ENCODE data around the gene VAV3. TPM values are rescaled to one million over a fixed set of nuclear protein-coding genes. Genes with fewer than 3 reads are reported as not detected.

Gene VAV3
- total RNA-seq, 1 experiment from 2014 or later = 10.0 TPM

DNA sequence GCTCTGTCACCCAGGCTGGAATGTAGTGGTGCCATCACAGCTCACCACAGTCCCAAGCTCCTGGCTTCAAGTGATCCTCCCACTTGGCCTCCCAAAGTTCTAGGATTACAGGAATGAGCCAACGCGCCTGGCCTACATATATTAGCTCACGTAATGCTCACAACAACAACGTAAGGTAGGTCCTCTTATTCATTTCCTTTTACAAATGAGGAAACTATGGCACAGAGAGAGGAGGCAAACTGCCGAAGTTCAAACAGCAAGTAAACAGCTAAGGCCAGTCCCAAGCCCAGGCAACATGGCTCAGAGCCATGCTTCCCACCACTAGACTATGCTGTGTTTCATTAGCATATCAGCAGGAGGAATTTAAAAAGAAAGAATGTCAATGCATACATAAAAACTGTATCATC lies 284.4 kb downstream of the VAV3 start (continued):
- TF ChIP-seq, protein P1, sequence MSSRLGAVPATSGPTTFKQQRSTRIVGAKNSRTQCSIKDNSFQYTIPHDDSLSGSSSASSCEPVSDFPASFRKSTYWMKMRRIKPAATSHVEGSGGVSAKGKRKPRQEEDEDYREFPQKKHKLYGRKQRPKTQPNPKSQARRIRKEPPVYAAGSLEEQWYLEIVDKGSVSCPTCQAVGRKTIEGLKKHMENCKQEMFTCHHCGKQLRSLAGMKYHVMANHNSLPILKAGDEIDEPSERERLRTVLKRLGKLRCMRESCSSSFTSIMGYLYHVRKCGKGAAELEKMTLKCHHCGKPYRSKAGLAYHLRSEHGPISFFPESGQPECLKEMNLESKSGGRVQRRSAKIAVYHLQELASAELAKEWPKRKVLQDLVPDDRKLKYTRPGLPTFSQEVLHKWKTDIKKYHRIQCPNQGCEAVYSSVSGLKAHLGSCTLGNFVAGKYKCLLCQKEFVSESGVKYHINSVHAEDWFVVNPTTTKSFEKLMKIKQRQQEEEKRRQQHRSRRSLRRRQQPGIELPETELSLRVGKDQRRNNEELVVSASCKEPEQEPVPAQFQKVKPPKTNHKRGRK (CRISPR knock-in tag; IDR thresholded peaks at IDR 0.05; ENCODE audit: borderline replicate concordance) = no peak

DNA sequence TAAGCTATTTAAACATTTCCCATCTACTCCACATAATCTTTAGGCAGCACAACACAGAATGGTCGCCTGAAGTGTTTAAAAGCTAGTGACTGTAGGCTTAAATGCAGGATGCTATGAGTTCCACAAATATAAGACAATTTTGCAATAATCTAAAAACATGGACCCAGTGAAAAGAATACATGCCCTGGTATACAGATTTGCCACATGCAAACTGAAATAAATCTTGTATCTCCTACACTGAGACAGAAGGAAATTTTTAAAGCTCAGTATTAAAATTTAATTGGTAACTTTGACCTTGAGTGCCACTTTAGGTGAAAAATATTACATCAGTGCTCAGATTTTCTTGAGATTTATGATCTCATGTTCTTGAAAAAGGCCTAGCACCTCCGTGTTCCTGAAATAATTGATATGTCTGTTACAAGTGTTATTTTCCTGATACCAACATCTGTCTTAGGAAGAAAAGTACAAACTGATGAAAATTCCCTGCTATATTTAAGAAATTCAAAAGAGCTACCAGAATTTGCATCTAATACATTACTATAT lies 285.5 kb downstream of the VAV3 start:
- H3K4me1 Mint-ChIP-seq = peaks cover 22% of the 10 kb centered on the region
- POLR2A ChIA-PET = no interaction called here
- H3K27me3 Mint-ChIP-seq (ENCODE audit: low read depth) = no peaks in the 10 kb centered on the region
- ATAC-seq (no peak), DNase-seq (ENCODE audit: low spot score) (no peak)
- H3K36me3 Mint-ChIP-seq = peaks cover 9% of the 10 kb centered on the region
- TF ChIP-seq NR1H2 (CRISPR knock-in tag; IDR thresholded peaks at IDR 0.05) (no peak), ELF4 (CRISPR knock-in tag; IDR thresholded peaks at IDR 0.05; ENCODE audit: low read depth) (no peak), EMX1 (CRISPR knock-in tag; IDR thresholded peaks at IDR 0.05) (no peak), CBFB (CRISPR knock-in tag; IDR thresholded peaks at IDR 0.05; ENCODE audit: low read depth) (no peak), RORB (CRISPR knock-in tag; IDR thresholded peaks at IDR 0.05) (no peak), ZNF232 (CRISPR knock-in tag; IDR thresholded peaks at IDR 0.05) (no peak), TCF7 (CRISPR knock-in tag; IDR thresholded peaks at IDR 0.05; ENCODE audit: low read depth) (no peak), SMAD4 (CRISPR knock-in tag; IDR thresholded peaks at IDR 0.05) (no peak), ZSCAN18 (CRISPR knock-in tag; IDR thresholded peaks at IDR 0.05) (no peak), ATF1 (CRISPR knock-in tag; IDR thresholded peaks at IDR 0.05) (no peak), TEAD1 (CRISPR knock-in tag; IDR thresholded peaks at IDR 0.05) (no peak), PRDM15 (CRISPR knock-in tag; IDR thresholded peaks at IDR 0.05) (no peak), KAT7 (CRISPR knock-in tag; IDR thresholded peaks at IDR 0.05; ENCODE audit: borderline replicate concordance) (no peak), OVOL2 (CRISPR knock-in tag; IDR thresholded peaks at IDR 0.05; ENCODE audit: borderline replicate concordance) (no peak)
- TF ChIP-seq, protein P2, sequence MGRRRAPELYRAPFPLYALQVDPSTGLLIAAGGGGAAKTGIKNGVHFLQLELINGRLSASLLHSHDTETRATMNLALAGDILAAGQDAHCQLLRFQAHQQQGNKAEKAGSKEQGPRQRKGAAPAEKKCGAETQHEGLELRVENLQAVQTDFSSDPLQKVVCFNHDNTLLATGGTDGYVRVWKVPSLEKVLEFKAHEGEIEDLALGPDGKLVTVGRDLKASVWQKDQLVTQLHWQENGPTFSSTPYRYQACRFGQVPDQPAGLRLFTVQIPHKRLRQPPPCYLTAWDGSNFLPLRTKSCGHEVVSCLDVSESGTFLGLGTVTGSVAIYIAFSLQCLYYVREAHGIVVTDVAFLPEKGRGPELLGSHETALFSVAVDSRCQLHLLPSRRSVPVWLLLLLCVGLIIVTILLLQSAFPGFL (CRISPR knock-in tag; IDR thresholded peaks at IDR 0.05; ENCODE audit: borderline replicate concordance) = no peak
- TF ChIP-seq, protein P3, sequence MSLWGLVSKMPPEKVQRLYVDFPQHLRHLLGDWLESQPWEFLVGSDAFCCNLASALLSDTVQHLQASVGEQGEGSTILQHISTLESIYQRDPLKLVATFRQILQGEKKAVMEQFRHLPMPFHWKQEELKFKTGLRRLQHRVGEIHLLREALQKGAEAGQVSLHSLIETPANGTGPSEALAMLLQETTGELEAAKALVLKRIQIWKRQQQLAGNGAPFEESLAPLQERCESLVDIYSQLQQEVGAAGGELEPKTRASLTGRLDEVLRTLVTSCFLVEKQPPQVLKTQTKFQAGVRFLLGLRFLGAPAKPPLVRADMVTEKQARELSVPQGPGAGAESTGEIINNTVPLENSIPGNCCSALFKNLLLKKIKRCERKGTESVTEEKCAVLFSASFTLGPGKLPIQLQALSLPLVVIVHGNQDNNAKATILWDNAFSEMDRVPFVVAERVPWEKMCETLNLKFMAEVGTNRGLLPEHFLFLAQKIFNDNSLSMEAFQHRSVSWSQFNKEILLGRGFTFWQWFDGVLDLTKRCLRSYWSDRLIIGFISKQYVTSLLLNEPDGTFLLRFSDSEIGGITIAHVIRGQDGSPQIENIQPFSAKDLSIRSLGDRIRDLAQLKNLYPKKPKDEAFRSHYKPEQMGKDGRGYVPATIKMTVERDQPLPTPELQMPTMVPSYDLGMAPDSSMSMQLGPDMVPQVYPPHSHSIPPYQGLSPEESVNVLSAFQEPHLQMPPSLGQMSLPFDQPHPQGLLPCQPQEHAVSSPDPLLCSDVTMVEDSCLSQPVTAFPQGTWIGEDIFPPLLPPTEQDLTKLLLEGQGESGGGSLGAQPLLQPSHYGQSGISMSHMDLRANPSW (CRISPR knock-in tag; conservative IDR thresholded peaks at IDR 0.05; ENCODE audit: low read depth) = no peak
- TF ChIP-seq, protein P4, sequence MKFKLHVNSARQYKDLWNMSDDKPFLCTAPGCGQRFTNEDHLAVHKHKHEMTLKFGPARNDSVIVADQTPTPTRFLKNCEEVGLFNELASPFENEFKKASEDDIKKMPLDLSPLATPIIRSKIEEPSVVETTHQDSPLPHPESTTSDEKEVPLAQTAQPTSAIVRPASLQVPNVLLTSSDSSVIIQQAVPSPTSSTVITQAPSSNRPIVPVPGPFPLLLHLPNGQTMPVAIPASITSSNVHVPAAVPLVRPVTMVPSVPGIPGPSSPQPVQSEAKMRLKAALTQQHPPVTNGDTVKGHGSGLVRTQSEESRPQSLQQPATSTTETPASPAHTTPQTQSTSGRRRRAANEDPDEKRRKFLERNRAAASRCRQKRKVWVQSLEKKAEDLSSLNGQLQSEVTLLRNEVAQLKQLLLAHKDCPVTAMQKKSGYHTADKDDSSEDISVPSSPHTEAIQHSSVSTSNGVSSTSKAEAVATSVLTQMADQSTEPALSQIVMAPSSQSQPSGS (CRISPR knock-in tag; IDR thresholded peaks at IDR 0.05; ENCODE audit: borderline replicate concordance, low read depth) = no peak
- TF ChIP-seq, protein P5, sequence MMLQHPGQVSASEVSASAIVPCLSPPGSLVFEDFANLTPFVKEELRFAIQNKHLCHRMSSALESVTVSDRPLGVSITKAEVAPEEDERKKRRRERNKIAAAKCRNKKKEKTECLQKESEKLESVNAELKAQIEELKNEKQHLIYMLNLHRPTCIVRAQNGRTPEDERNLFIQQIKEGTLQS (CRISPR knock-in tag; conservative IDR thresholded peaks at IDR 0.05) = no peak
- CTCF ChIA-PET = no interaction called here
- H3K9me3 Mint-ChIP-seq = peaks cover 17% of the 10 kb centered on the region
- H3K4me3 Mint-ChIP-seq = no peak overlapping the region
- H3K27ac Mint-ChIP-seq = no peak overlapping the region

All from WTC11 (cell line).